PC-3 (cell line): Measurements from ENCODE around the gene RPL37.

Experiments
- EZH2 ChIP-seq: fragments of 300-600 bp; sonication (generic); IDR thresholded peaks from one replicate; pipeline ENCODE4 v1.6.1; 2017; ENCODE audit warnings: antibody characterized with exemption, mild to moderate bottlenecking, low read length; ENCODE audit not compliant: unreplicated experiment
- EZH2phosphoT487 ChIP-seq: fragments of 300-600 bp; sonication (generic); IDR thresholded peaks from 2 replicates; pipeline ENCODE4 v1.6.1; 2018; ENCODE audit warnings: mild to moderate bottlenecking, antibody characterized with exemption, low read length, borderline replicate concordance
- TF ChIP-seq, protein P1 (sequence below): fragments of 300-600 bp; sonication (generic); conservative IDR thresholded peaks from 2 replicates; pipeline ENCODE4 v1.5.1; 2017; ENCODE audit warnings: antibody characterized with exemption, low read depth, mild to moderate bottlenecking, low read length

DNA sequence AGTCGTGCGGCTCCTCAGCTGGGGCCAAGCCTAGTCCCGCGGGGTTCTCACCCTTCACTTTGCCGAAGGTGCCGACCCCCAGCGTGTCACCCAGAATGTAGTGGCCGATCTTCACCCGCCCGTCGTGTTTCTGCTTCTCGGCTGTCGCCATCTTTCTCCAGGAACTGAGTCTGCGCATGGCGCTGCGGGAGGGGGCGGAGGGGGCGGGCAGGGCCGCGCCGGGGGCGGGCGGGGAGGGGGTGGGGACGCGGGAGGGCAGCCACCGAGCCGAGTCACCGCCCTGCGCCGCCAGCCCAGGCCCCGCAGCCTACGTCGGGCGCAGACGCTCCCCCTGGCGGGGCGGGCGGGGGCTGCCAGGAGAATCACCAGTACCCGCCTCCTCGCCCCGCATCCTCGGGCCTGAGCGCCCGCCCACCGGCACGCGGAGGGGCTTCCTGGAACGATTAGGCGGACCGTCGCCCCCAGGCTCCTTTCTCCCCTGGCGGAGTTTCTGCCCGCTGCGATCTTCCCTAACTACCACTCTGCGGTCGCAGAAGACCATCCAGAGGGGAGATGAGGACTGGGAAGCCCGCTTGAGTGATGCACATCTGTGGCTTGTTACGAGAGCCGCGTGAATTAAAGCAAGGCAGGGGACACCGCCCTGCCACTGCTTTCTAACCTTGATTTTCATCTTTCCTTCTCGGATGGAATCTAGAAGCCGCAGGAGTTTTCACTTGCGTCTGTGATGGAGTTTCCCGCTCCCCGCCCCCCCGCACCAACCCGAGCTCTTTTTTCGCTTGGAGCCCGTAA lies 36.8 kb downstream of the RPL37 start, which contains the start of gene PRKAA1:
- TF ChIP-seq, protein P1, sequence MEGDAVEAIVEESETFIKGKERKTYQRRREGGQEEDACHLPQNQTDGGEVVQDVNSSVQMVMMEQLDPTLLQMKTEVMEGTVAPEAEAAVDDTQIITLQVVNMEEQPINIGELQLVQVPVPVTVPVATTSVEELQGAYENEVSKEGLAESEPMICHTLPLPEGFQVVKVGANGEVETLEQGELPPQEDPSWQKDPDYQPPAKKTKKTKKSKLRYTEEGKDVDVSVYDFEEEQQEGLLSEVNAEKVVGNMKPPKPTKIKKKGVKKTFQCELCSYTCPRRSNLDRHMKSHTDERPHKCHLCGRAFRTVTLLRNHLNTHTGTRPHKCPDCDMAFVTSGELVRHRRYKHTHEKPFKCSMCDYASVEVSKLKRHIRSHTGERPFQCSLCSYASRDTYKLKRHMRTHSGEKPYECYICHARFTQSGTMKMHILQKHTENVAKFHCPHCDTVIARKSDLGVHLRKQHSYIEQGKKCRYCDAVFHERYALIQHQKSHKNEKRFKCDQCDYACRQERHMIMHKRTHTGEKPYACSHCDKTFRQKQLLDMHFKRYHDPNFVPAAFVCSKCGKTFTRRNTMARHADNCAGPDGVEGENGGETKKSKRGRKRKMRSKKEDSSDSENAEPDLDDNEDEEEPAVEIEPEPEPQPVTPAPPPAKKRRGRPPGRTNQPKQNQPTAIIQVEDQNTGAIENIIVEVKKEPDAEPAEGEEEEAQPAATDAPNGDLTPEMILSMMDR = peak; percentile 47
- no peak for TF ChIP-seq EZH2
- no peak for TF ChIP-seq EZH2phosphoT487
